Endothelial cell of umbilical vein (primary cell): ENCODE results near the gene ZNF800. TPM values are rescaled to one million over a fixed set of nuclear protein-coding genes. Genes with fewer than 3 reads are reported as not detected.

Source experiments
- BruUV-seq: library from RNA; stranded (reverse); fragments of 400-500 nt; replicated peaks from 2 replicates; lab custom pipeline; 2021; lab: Mats Ljungman, UMichigan
- CTCF ChIA-PET: fragments of 300-600, 350-600 bp; sonication (Branson Sonifier 250); formaldehyde crosslinking; loops from one replicate; lab custom pipeline; 2021; ENCODE audit warnings: antibody characterized with exemption, inconsistent platforms; lab: Charles Lee
- POLR2A ChIA-PET: fragments of 300-600, 350-600 bp; sonication (Branson Sonifier 250); formaldehyde crosslinking; loops from one replicate; lab custom pipeline; 2021; ENCODE audit warnings: antibody characterized with exemption, inconsistent platforms; lab: Charles Lee
- DNase-seq: peaks from one replicate; pipeline ENCODE4 v3.0.0-alpha.2; 2011; ENCODE audit warnings: low read depth, low spot score
- FAIRE-seq: peaks from 2 replicates; lab custom pipeline; 2011; peaks lifted over from hg19 to GRCh38; lab: Jason Lieb, UNC
- H2AFZ ChIP-seq: 2 replicates; pipeline ENCODE4 v1.6.0; 2012; ENCODE audit warnings: low read depth, low read length, control low read depth, inconsistent platforms
- H3K27ac ChIP-seq: 2 replicates; pipeline ENCODE4 v1.5.1; 2011; ENCODE audit warnings: low read depth, mild to moderate bottlenecking, control low read depth, low read length, moderate library complexity; ENCODE audit not compliant: insufficient read depth
- H3K27me3 ChIP-seq, 2 experiments: 2 replicates each; pipeline versions ENCODE4 v1.6.0 to v1.6.1; 2011; ENCODE audit warnings: low read length in 2 of 2, mixed read lengths in 1 of 2; ENCODE audit not compliant: control insufficient read depth in 2 of 2, insufficient read depth in 2 of 2
- H3K36me3 ChIP-seq, 2 experiments: 2 replicates in 1 of 2; 3 replicates in 1 of 2; pipeline ENCODE4 v1.5.1; 2011; ENCODE audit warnings: low read length in 2 of 2, mild to moderate bottlenecking in 1 of 2, moderate library complexity in 1 of 2; ENCODE audit not compliant: control insufficient read depth in 2 of 2, insufficient read depth in 2 of 2; ENCODE audit errors: extremely low read depth in 1 of 2
- H3K4me1 ChIP-seq: 3 replicates; pipeline ENCODE4 v1.5.1; 2011; ENCODE audit warnings: mild to moderate bottlenecking, low read length; ENCODE audit not compliant: control insufficient read depth, insufficient read depth; ENCODE audit errors: extremely low read depth
- H3K4me2 ChIP-seq: 2 replicates; pipeline ENCODE4 v1.6.1; 2011; ENCODE audit warnings: low read length, control low read depth, mixed read lengths; ENCODE audit not compliant: insufficient read depth
- H3K4me3 ChIP-seq, 3 experiments: fragments of 200-600 bp in 1 of 3; sonication (generic), shearing (Covaris generic) in 1 of 3; replicated peaks in 1 of 3; 2 replicates each; pipeline ENCODE4 v1.5.1; 2011 to 2016; ENCODE audit warnings: control low read depth in 3 of 3, low read length in 3 of 3, mild to moderate bottlenecking in 2 of 3, inconsistent platforms in 1 of 3, low read depth in 1 of 3, moderate library complexity in 1 of 3; ENCODE audit not compliant: insufficient read depth in 1 of 3
- H3K79me2 ChIP-seq: 2 replicates; pipeline ENCODE4 v1.6.0; 2012; ENCODE audit warnings: low read length, inconsistent platforms; ENCODE audit not compliant: control insufficient read depth, insufficient read depth
- H3K9ac ChIP-seq: replicated peaks from 2 replicates; pipeline ENCODE3; 2011; ENCODE audit warnings: low read length, control low read depth; ENCODE audit not compliant: insufficient read depth; ENCODE audit errors: extremely low read depth
- H3K9me1 ChIP-seq: replicated peaks from 3 replicates; pipeline ENCODE4 v1.6.0; 2011; ENCODE audit warnings: mild to moderate bottlenecking, low read length; ENCODE audit not compliant: control insufficient read depth, insufficient read depth; ENCODE audit errors: extremely low read depth
- H3K9me3 ChIP-seq: replicated peaks from 2 replicates; pipeline ENCODE4 v1.5.1; 2012; ENCODE audit warnings: low read length, inconsistent platforms; ENCODE audit not compliant: control insufficient read depth, insufficient read depth
- H4K20me1 ChIP-seq: replicated peaks from 2 replicates; pipeline ENCODE3; 2011; ENCODE audit warnings: mild to moderate bottlenecking, low read length; ENCODE audit not compliant: control insufficient read depth, insufficient read depth; ENCODE audit errors: extremely low read depth
- CTCF ChIP-seq, 2 donors: IDR thresholded peaks; 1 replicate in 1 of 2; 2 replicates in 1 of 2; pipeline ENCODE4 v1.5.1; 2011; ENCODE audit warnings: low read length in 2 of 2, mild to moderate bottlenecking in 2 of 2, moderate library complexity in 2 of 2, control low read depth in 1 of 2, inconsistent platforms in 1 of 2, low read depth in 1 of 2; ENCODE audit not compliant: insufficient read depth in 1 of 2; ENCODE audit errors: extremely low read depth in 1 of 2
- EZH2 ChIP-seq: IDR thresholded peaks from 2 replicates; pipeline ENCODE4 v1.6.1; 2012; ENCODE audit warnings: borderline replicate concordance, low read depth, mild to moderate bottlenecking, moderate library complexity, low read length, inconsistent platforms; ENCODE audit not compliant: severe bottlenecking
- FOS ChIP-seq: IDR thresholded peaks from 2 replicates; pipeline ENCODE4 v1.6.1; 2011; ENCODE audit warnings: mild to moderate bottlenecking, low read length, moderate library complexity, borderline replicate concordance; ENCODE audit not compliant: insufficient read depth
- JUN ChIP-seq: IDR thresholded peaks from 2 replicates; pipeline ENCODE4 v1.6.1; 2011; ENCODE audit warnings: borderline replicate concordance, low read depth; ENCODE audit not compliant: insufficient read length, insufficient read depth
- MAX ChIP-seq: IDR thresholded peaks from 2 replicates; pipeline ENCODE4 v1.6.1; 2011; ENCODE audit not compliant: insufficient read depth, insufficient read length
- MYC ChIP-seq: IDR thresholded peaks from one replicate; pipeline ENCODE4 v1.6.1; 2011; ENCODE audit warnings: mild to moderate bottlenecking, low read depth, low read length
- POLR2A ChIP-seq: IDR thresholded peaks from 2 replicates; pipeline ENCODE4 v1.6.1; 2012; ENCODE audit warnings: low read depth, mild to moderate bottlenecking, control low read depth, low read length
- POLR2AphosphoS5 ChIP-seq: IDR thresholded peaks from 2 replicates; pipeline ENCODE4 v1.6.1; 2012; ENCODE audit warnings: low read depth, mild to moderate bottlenecking, control low read depth, low read length, moderate library complexity; ENCODE audit not compliant: insufficient read depth
- dilution Hi-C: fragments of 300-500 bp; cut with MboI; formaldehyde crosslinking; loops from one replicate; pipeline ENCODE4 v1.15.0; 2019; ENCODE audit warnings: low sequenced_read_pairs; ENCODE audit not compliant: extremely low pct_ligation_motif_present
- intact Hi-C: fragments of 100-400 bp; cut with micrococcal nuclease; formaldehyde crosslinking; loops from one replicate; pipeline ENCODE4 v1.10.0; 2022
- polyA plus RNA-seq, 4 experiments: library from polyadenylated mRNA; depleted of rRNA in 3 of 4; stranded (reverse) in 3 of 4; unstranded in 1 of 4; fragments of >200 nt; gene quantifications; 2 replicates each; pipeline versions ENCODE4 v1.2.1 to v1.2.3, GENCODE V29; 2011 to 2012; ENCODE audit warnings: missing spikeins in 1 of 4
- total RNA-seq: library from RNA; stranded (reverse); gene quantifications from 2 replicates; pipeline ENCODE4 v1.2.3, GENCODE V29; 2021

The ZNF800 gene
- total and polyA plus RNA-seq, 2 donors (not counting 3 experiments of a cell fraction or from before 2014, with no cell fraction given): 10.9 to 35.4 TPM

GRCh38 chr7:127377425-127377824 lies 15.1 kb downstream of the ZNF800 start:
- intact Hi-C loops (no loop called here), dilution Hi-C loops (no loop called here)
- TF ChIP-seq POLR2A: no peak
- no peak for TF ChIP-seq POLR2AphosphoS5
- no peak for TF ChIP-seq MYC
- TF ChIP-seq FOS: no peak
- TF ChIP-seq JUN: no peak
- no peak for TF ChIP-seq EZH2
- no peak for TF ChIP-seq CTCF (IDR thresholded peaks at IDR 0.05; ENCODE audit: extremely low read depth in 1 of 2, insufficient read depth in 1 of 2, low read depth in 1 of 2, low read length in 2 of 2)
- no peak for TF ChIP-seq MAX
- Histone ChIP-seq H3K36me3 (peaks cover 7 to 14% of the 10 kb centered on the region in 2 experiments), H3K4me2 (no peak overlapping the region), H3K79me2 (peaks cover 78% of the 10 kb centered on the region), H3K4me3 (no peak overlapping the region), H2AFZ (no peak overlapping the region), H3K27ac (no peak overlapping the region), H3K9me1 (no peaks in the 10 kb centered on the region), H3K9ac (no peak overlapping the region), H3K9me3 (no peaks in the 10 kb centered on the region), H3K4me1 (peaks cover 13% of the 10 kb centered on the region), H4K20me1 (peaks cover 5% of the 10 kb centered on the region), H3K27me3 (no peaks in the 10 kb centered on the region)
- FAIRE-seq: no peak
- CTCF ChIA-PET: no interaction called here
- DNase-seq: no peak
- no TSS peak for BruUV-seq
- POLR2A ChIA-PET: no interaction called here
